GM12878 (cell line): ENCODE data around the gene VGF. TPM values are rescaled to one million over a fixed set of nuclear protein-coding genes. Genes with fewer than 3 reads are reported as not detected.

Experiments
- ATF7 ChIP-seq: fragments of 450-650 bp; IDR thresholded peaks from 2 replicates; pipeline ENCODE4 v1.6.1; 2016; ENCODE audit warnings: low read depth, mild to moderate bottlenecking
- CBFB ChIP-seq: IDR thresholded peaks from 2 replicates; pipeline ENCODE4 v1.6.1; 2016; ENCODE audit warnings: antibody characterized with exemption, low read depth
- FOXK2 ChIP-seq: fragments of 450-650 bp; IDR thresholded peaks from 2 replicates; pipeline ENCODE4 v1.6.1; 2017; ENCODE audit warnings: mild to moderate bottlenecking, moderate library complexity
- GATAD2B ChIP-seq: fragments of 450-650 bp; conservative IDR thresholded peaks from 2 replicates; pipeline ENCODE4 v1.6.1; 2017; ENCODE audit warnings: low read depth, mild to moderate bottlenecking, moderate library complexity
- HDAC2 ChIP-seq: fragments of 200-600 bp; sonication (generic); IDR thresholded peaks from 2 replicates; pipeline ENCODE4 v1.6.1; 2017
- KDM1A ChIP-seq: fragments of 200-600 bp; sonication (generic); IDR thresholded peaks from 2 replicates; pipeline ENCODE4 v1.6.1; 2016; ENCODE audit warnings: borderline replicate concordance
- MEF2B ChIP-seq: fragments of 450-650 bp; IDR thresholded peaks from 2 replicates; pipeline ENCODE4 v1.6.1; 2018; ENCODE audit warnings: mild to moderate bottlenecking, moderate library complexity; ENCODE audit not compliant: partially characterized antibody, poor library complexity, severe bottlenecking
- MTA2 ChIP-seq: fragments of 450-650 bp; IDR thresholded peaks from 2 replicates; pipeline ENCODE4 v1.6.1; 2016; ENCODE audit warnings: low read depth, mild to moderate bottlenecking, moderate library complexity
- POLR2AphosphoS2 ChIP-seq: IDR thresholded peaks from 2 replicates; pipeline ENCODE4 v1.6.1; 2011; ENCODE audit warnings: low read depth, mild to moderate bottlenecking, low read length, improper control_type of control experiment, moderate library complexity
- POLR2AphosphoS5 ChIP-seq: IDR thresholded peaks from 2 replicates; pipeline ENCODE4 v1.6.1; 2011; ENCODE audit warnings: mild to moderate bottlenecking, low read length, inconsistent platforms
- RAD21 ChIP-seq: IDR thresholded peaks from 2 replicates; pipeline ENCODE4 v1.6.1; 2011; ENCODE audit warnings: mild to moderate bottlenecking, low read depth, low read length, moderate library complexity; ENCODE audit not compliant: insufficient read depth
- RBBP5 ChIP-seq: fragments of 200-600 bp; sonication (generic); conservative IDR thresholded peaks from 2 replicates; pipeline ENCODE4 v1.6.1; 2016
- SMAD5 ChIP-seq: IDR thresholded peaks from 2 replicates; pipeline ENCODE4 v1.6.1; 2016; ENCODE audit warnings: antibody characterized with exemption, low read depth
- SREBF1 ChIP-seq: IDR thresholded peaks from 2 replicates; pipeline ENCODE4 v1.6.1; 2012; ENCODE audit warnings: mild to moderate bottlenecking, low read length
- SUZ12 ChIP-seq: fragments of 200-600 bp; sonication (generic); IDR thresholded peaks from one replicate; pipeline ENCODE4 v1.6.1; 2018; ENCODE audit warnings: antibody characterized with exemption, mild to moderate bottlenecking; ENCODE audit not compliant: unreplicated experiment
- TARDBP ChIP-seq: IDR thresholded peaks from 2 replicates; pipeline ENCODE4 v1.6.1; 2016; ENCODE audit warnings: borderline replicate concordance
- YBX1 ChIP-seq: fragments of 450-650 bp; IDR thresholded peaks from 2 replicates; pipeline ENCODE4 v1.6.1; 2016; ENCODE audit warnings: antibody characterized with exemption
- ZZZ3 ChIP-seq: IDR thresholded peaks from 2 replicates; pipeline ENCODE4 v1.6.1; 2011; ENCODE audit warnings: low read depth; ENCODE audit not compliant: control insufficient read depth, insufficient read length
- polyA plus RNA-seq, 11 experiments: library from polyadenylated mRNA; depleted of rRNA in 4 of 11; unstranded in 6 of 11; stranded (reverse) in 5 of 11; fragments of >200 nt; fragmentation: Nextera tagmentation in 4 of 11; fragmentation: Illumina TruSeq in 1 of 11; extraction: Ambion mirVana in 4 of 11; extraction: Trizol in 1 of 11; gene quantifications; 1 replicate in 1 of 11; 2 replicates in 10 of 11; pipeline versions ENCODE4 v1.2.1 to v1.2.3, GENCODE V29; 2011 to 2016; ENCODE audit warnings: inconsistent platforms in 2 of 11, missing spikeins in 2 of 11, low read depth in 1 of 11
- total RNA-seq, 4 experiments: library from RNA; depleted of rRNA in 3 of 4; stranded (reverse); fragments of >200 nt in 3 of 4; fragmentation: Illumina TruSeq in 1 of 4; extraction: Trizol in 1 of 4; gene quantifications; 2 replicates each; pipeline versions ENCODE4 v1.2.1 to v1.2.3, GENCODE V29; 2013 to 2021
- TF ChIP-seq, protein P1 (sequence below): IDR thresholded peaks from 2 replicates; pipeline ENCODE4 v1.6.1; 2012; ENCODE audit warnings: low read depth, low read length, improper control_type of control experiment
- TF ChIP-seq, protein P2 (sequence below): fragments of 150-350 bp; IDR thresholded peaks from 2 replicates; pipeline ENCODE4 v1.6.1; 2014; ENCODE audit warnings: mild to moderate bottlenecking, low read depth, low read length
- TF ChIP-seq, protein P3 (sequence below): fragments of 450-650 bp; IDR thresholded peaks from 2 replicates; pipeline ENCODE4 v1.6.1; 2018; ENCODE audit warnings: mild to moderate bottlenecking, low read depth, moderate library complexity; ENCODE audit not compliant: partially characterized antibody
- TF ChIP-seq, protein P4 (sequence below): fragments of 450-650 bp; IDR thresholded peaks from 2 replicates; pipeline ENCODE4 v1.6.1; 2018; ENCODE audit warnings: borderline replicate concordance, mild to moderate bottlenecking; ENCODE audit not compliant: partially characterized antibody
- TF ChIP-seq, protein P5 (sequence below): IDR thresholded peaks from 2 replicates; pipeline ENCODE4 v1.6.1; 2011; ENCODE audit warnings: borderline replicate concordance, low read depth, mild to moderate bottlenecking, moderate library complexity, mixed read lengths, low read length; ENCODE audit not compliant: insufficient read depth; ENCODE audit errors: extremely low read length

The VGF gene
- total and polyA plus RNA-seq, 10 of the 15 experiments (the other 5 are each of a cell fraction or from before 2014, with no cell fraction given): 0.09 to 0.25 (median 0.17) TPM; not detected in 6

GRCh38 chr7:101153969-101154692 is 11.2 kb downstream of the VGF start, which contains the start of gene AP1S1 (continued):
- TF ChIP-seq YBX1 (no peak), KDM1A (no peak), TARDBP (no peak), GATAD2B (no peak), MTA2 (no peak), FOXK2 (no peak), SUZ12 (no peak), CBFB (no peak), ATF7 (no peak), RAD21 (no peak), POLR2AphosphoS2 (no peak), RBBP5 (no peak), SMAD5 (no peak), ZZZ3 (no peak), POLR2AphosphoS5 (no peak), HDAC2 (no peak), MEF2B (peak; percentile 83), SREBF1 (no peak)
- TF ChIP-seq, protein P1, sequence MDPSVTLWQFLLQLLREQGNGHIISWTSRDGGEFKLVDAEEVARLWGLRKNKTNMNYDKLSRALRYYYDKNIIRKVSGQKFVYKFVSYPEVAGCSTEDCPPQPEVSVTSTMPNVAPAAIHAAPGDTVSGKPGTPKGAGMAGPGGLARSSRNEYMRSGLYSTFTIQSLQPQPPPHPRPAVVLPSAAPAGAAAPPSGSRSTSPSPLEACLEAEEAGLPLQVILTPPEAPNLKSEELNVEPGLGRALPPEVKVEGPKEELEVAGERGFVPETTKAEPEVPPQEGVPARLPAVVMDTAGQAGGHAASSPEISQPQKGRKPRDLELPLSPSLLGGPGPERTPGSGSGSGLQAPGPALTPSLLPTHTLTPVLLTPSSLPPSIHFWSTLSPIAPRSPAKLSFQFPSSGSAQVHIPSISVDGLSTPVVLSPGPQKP: no peak
- TF ChIP-seq, protein P2, sequence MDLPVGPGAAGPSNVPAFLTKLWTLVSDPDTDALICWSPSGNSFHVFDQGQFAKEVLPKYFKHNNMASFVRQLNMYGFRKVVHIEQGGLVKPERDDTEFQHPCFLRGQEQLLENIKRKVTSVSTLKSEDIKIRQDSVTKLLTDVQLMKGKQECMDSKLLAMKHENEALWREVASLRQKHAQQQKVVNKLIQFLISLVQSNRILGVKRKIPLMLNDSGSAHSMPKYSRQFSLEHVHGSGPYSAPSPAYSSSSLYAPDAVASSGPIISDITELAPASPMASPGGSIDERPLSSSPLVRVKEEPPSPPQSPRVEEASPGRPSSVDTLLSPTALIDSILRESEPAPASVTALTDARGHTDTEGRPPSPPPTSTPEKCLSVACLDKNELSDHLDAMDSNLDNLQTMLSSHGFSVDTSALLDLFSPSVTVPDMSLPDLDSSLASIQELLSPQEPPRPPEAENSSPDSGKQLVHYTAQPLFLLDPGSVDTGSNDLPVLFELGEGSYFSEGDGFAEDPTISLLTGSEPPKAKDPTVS: no peak
- TF ChIP-seq, protein P3, sequence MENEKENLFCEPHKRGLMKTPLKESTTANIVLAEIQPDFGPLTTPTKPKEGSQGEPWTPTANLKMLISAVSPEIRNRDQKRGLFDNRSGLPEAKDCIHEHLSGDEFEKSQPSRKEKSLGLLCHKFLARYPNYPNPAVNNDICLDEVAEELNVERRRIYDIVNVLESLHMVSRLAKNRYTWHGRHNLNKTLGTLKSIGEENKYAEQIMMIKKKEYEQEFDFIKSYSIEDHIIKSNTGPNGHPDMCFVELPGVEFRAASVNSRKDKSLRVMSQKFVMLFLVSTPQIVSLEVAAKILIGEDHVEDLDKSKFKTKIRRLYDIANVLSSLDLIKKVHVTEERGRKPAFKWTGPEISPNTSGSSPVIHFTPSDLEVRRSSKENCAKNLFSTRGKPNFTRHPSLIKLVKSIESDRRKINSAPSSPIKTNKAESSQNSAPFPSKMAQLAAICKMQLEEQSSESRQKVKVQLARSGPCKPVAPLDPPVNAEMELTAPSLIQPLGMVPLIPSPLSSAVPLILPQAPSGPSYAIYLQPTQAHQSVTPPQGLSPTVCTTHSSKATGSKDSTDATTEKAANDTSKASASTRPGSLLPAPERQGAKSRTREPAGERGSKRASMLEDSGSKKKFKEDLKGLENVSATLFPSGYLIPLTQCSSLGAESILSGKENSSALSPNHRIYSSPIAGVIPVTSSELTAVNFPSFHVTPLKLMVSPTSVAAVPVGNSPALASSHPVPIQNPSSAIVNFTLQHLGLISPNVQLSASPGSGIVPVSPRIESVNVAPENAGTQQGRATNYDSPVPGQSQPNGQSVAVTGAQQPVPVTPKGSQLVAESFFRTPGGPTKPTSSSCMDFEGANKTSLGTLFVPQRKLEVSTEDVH: no peak
- TF ChIP-seq, protein P4, sequence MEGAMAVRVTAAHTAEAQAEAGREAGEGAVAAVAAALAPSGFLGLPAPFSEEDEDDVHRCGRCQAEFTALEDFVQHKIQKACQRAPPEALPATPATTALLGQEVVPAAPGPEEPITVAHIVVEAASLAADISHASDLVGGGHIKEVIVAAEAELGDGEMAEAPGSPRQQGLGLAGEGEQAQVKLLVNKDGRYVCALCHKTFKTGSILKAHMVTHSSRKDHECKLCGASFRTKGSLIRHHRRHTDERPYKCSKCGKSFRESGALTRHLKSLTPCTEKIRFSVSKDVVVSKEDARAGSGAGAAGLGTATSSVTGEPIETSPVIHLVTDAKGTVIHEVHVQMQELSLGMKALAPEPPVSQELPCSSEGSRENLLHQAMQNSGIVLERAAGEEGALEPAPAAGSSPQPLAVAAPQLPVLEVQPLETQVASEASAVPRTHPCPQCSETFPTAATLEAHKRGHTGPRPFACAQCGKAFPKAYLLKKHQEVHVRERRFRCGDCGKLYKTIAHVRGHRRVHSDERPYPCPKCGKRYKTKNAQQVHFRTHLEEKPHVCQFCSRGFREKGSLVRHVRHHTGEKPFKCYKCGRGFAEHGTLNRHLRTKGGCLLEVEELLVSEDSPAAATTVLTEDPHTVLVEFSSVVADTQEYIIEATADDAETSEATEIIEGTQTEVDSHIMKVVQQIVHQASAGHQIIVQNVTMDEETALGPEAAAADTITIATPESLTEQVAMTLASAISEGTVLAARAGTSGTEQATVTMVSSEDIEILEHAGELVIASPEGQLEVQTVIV: no peak
- TF ChIP-seq, protein P5, sequence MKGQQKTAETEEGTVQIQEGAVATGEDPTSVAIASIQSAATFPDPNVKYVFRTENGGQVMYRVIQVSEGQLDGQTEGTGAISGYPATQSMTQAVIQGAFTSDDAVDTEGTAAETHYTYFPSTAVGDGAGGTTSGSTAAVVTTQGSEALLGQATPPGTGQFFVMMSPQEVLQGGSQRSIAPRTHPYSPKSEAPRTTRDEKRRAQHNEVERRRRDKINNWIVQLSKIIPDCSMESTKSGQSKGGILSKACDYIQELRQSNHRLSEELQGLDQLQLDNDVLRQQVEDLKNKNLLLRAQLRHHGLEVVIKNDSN: no peak
